Uterus (tissue), 4 donors: ENCODE measurements around the gene NXPE3. TPM values are rescaled to one million over a fixed set of nuclear protein-coding genes. Genes with fewer than 3 reads are reported as not detected.

ENCODE experiments used
- DNase-seq, 2 donors: peaks; one replicate each; pipeline ENCODE4 v3.0.0-alpha.2; 2019 to 2020
- H3K27ac ChIP-seq, 2 donors: fragments of 200-600 bp; sonication (generic); 1 replicate in 1 of 2; 2 replicates in 1 of 2; pipeline ENCODE4 v1.5.1; 2016 to 2018
- H3K27me3 ChIP-seq, 2 donors: fragments of 200-600 bp; sonication (generic); one replicate each; pipeline ENCODE4 v1.5.1; 2018 to 2019; ENCODE audit warnings: control low read depth in 1 of 2
- H3K36me3 ChIP-seq, 2 donors: fragments of 200-600 bp; sonication (generic); one replicate each; pipeline ENCODE4 v1.5.1; 2019; ENCODE audit warnings: control low read depth in 1 of 2
- H3K4me1 ChIP-seq, 2 donors: fragments of 200-600 bp; sonication (generic); one replicate each; pipeline ENCODE4 v1.5.1; 2018 to 2019; ENCODE audit warnings: control low read depth in 1 of 2
- H3K4me3 ChIP-seq, 2 donors: fragments of 200-600 bp; sonication (generic); 1 replicate in 1 of 2; 2 replicates in 1 of 2; pipeline ENCODE4 v1.5.1; 2018 to 2019; ENCODE audit warnings: mild to moderate bottlenecking in 1 of 2
- H3K9me3 ChIP-seq, 2 donors: fragments of 200-600 bp; sonication (generic); one replicate each; pipeline ENCODE4 v1.5.1; 2019; ENCODE audit warnings: control low read depth in 1 of 2
- POLR2A ChIP-seq, 2 donors: fragments of 450-650 bp; IDR thresholded peaks; one replicate each; pipeline ENCODE4 v1.6.1; 2016; ENCODE audit warnings: antibody characterized with exemption in 2 of 2, mild to moderate bottlenecking in 1 of 2, moderate library complexity in 1 of 2
- intact Hi-C: fragments of 100-400 bp; cut with DNase I; formaldehyde crosslinking; loops from one replicate; pipeline ENCODE4 v1.15.1; 2023; ENCODE audit warnings: low total_unique reads
- total RNA-seq, 4 donors: library from RNA; depleted of rRNA in 3 of 4; stranded (reverse); fragments of >200 nt in 3 of 4; gene quantifications; one replicate each; pipeline versions ENCODE4 v1.1.0 to v1.2.4, GENCODE V29; 2014 to 2023
- TF ChIP-seq, protein P1 (sequence below), 4 experiments: fragments of 200-600 bp in 2 of 4; fragments of 450-650 bp in 2 of 4; sonication (generic) in 2 of 4; IDR thresholded peaks; one replicate each; pipeline ENCODE4 v1.5.1; 2016 to 2019; ENCODE audit warnings: antibody characterized with exemption in 4 of 4, mild to moderate bottlenecking in 2 of 4, moderate library complexity in 1 of 4
- donor health status: DM: yes; HTN: yes; CAD: no.

NXPE3 gene
- total RNA-seq, 4 donors from 2014 or later = 3.1 to 26.0 (median 10.3) TPM

- H3K9me3 ChIP-seq = no peaks in the 10 kb centered on the region
- no peak overlapping the region for H3K4me3 ChIP-seq
- peak in 1 of 2 donors; percentile 49 for DNase-seq
- no peaks in the 10 kb centered on the region for H3K27me3 ChIP-seq
- H3K4me1 ChIP-seq = peaks cover 6 to 16% of the 10 kb centered on the region in 2 donors
- intact Hi-C loops = no loop called here
- TF ChIP-seq, protein P1, sequence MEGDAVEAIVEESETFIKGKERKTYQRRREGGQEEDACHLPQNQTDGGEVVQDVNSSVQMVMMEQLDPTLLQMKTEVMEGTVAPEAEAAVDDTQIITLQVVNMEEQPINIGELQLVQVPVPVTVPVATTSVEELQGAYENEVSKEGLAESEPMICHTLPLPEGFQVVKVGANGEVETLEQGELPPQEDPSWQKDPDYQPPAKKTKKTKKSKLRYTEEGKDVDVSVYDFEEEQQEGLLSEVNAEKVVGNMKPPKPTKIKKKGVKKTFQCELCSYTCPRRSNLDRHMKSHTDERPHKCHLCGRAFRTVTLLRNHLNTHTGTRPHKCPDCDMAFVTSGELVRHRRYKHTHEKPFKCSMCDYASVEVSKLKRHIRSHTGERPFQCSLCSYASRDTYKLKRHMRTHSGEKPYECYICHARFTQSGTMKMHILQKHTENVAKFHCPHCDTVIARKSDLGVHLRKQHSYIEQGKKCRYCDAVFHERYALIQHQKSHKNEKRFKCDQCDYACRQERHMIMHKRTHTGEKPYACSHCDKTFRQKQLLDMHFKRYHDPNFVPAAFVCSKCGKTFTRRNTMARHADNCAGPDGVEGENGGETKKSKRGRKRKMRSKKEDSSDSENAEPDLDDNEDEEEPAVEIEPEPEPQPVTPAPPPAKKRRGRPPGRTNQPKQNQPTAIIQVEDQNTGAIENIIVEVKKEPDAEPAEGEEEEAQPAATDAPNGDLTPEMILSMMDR (IDR thresholded peaks at IDR 0.05) = peak in 1 of 4 experiments; percentile 4
- TF ChIP-seq POLR2A (IDR thresholded peaks at IDR 0.05) = no peak
- peak overlapping the region; percentile 68 to 73 for H3K27ac ChIP-seq
- no peaks in the 10 kb centered on the region for H3K36me3 ChIP-seq
Observed at GRCh38 chr3:101816215-101817149, 37.5 kb downstream of the NXPE3 start.

DNA sequence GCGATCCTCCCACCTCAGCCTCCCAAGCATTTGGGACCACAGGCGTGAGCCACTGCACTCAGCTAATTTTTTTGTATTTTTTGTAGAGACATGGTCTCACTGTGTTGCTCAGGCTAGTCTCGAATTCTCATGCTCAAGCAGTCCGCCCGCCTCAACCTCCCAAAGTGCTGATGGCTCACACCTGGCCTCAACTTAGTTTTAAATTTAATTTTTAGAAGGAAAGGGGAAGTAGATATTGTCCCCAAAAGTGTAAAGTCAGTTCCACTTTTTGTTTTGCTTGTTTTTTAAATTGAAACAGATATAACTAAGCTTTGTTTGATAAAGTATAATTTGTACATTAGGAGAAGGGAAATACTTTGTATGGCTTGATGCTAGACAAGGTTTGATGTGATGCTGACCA is 39.0 kb downstream of the NXPE3 start:
- Histone ChIP-seq H3K4me1 (peaks cover 6 to 16% of the 10 kb centered on the region in 2 donors), H3K9me3 (no peaks in the 10 kb centered on the region), H3K36me3 (no peaks in the 10 kb centered on the region), H3K27me3 (no peaks in the 10 kb centered on the region), H3K4me3 (no peak overlapping the region), H3K27ac (peak overlapping the region; percentile 68 to 73)
- DNase-seq = no peak
- TF ChIP-seq, protein P1 (IDR thresholded peaks at IDR 0.05) = no peak
- no peak for TF ChIP-seq POLR2A (IDR thresholded peaks at IDR 0.05)
- intact Hi-C loops = no loop called here

GRCh38 chr3:101819649-101820206 is 40.7 kb downstream of the NXPE3 start:
- no peaks in the 10 kb centered on the region for H3K27me3 ChIP-seq
- intact Hi-C loops = no loop called here
- TF ChIP-seq POLR2A (IDR thresholded peaks at IDR 0.05) = no peak
- TF ChIP-seq, protein P1 (IDR thresholded peaks at IDR 0.05) = no peak
- no peaks in the 10 kb centered on the region for H3K36me3 ChIP-seq
- H3K9me3 ChIP-seq = no peaks in the 10 kb centered on the region
- H3K4me1 ChIP-seq = peaks cover 4 to 6% of the 10 kb centered on the region in 2 donors
- no peak for DNase-seq
- H3K4me3 ChIP-seq = no peak overlapping the region
- H3K27ac ChIP-seq = no peak overlapping the region

DNA sequence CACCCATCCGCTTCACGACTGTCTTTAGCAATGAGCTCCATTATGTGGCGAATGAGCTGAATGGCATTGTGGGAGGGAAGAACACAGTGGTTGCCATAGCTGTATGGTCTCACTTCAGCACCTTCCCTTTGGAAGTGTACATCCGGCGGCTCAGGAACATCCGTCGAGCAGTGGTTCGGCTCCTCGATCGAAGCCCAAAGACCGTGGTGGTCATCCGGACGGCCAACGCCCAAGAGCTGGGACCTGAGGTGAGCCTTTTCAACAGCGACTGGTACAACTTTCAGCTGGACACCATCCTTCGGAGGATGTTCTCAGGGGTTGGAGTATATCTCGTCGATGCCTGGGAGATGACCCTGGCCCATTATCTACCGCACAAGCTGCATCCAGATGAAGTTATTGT is 42.5 kb downstream of the NXPE3 start:
- H3K9me3 ChIP-seq = no peaks in the 10 kb centered on the region
- DNase-seq = no peak
- no peak overlapping the region for H3K27ac ChIP-seq
- H3K27me3 ChIP-seq = no peaks in the 10 kb centered on the region
- no peaks in the 10 kb centered on the region for H3K36me3 ChIP-seq
- intact Hi-C loops = no loop called here
- H3K4me3 ChIP-seq = no peak overlapping the region
- H3K4me1 ChIP-seq = no peaks in the 10 kb centered on the region
- TF ChIP-seq, protein P1 (IDR thresholded peaks at IDR 0.05) = no peak
- TF ChIP-seq POLR2A (IDR thresholded peaks at IDR 0.05) = no peak

DNA sequence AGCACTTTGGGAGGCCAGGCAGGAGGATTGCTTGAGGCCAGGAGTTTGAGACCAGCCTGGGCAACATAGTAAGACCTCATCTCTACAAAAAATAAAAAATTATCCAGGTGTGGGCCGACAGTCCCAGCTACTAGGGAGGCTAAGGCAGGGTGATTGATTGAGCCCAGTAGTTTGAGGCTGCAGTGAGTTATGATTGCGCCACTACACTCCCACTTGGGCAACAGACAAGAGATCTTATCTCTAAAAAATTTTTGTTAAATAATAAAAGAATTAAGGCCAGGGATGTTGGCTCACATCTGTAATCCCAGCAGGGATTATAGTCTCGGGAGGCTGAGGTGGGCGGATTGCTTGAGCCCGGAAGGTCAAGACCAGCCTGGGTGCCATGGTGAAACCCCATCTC is 44.5 kb downstream of the NXPE3 start:
- H3K4me1 ChIP-seq = no peaks in the 10 kb centered on the region
- H3K4me3 ChIP-seq = no peak overlapping the region
- H3K27ac ChIP-seq = no peak overlapping the region
- H3K9me3 ChIP-seq = no peaks in the 10 kb centered on the region
- intact Hi-C loops = no loop called here
- H3K27me3 ChIP-seq = no peaks in the 10 kb centered on the region
- no peaks in the 10 kb centered on the region for H3K36me3 ChIP-seq
- TF ChIP-seq, protein P1 (IDR thresholded peaks at IDR 0.05) = no peak
- no peak for TF ChIP-seq POLR2A (IDR thresholded peaks at IDR 0.05)
- DNase-seq = no peak
